ENCODE measurements around the gene CTNND2. TPM values are rescaled to one million over a fixed set of nuclear protein-coding genes. Genes with fewer than 3 reads are reported as not detected.

Gene CTNND2
- total RNA-seq, 1 experiment from 2014 or later: not detected

DNA sequence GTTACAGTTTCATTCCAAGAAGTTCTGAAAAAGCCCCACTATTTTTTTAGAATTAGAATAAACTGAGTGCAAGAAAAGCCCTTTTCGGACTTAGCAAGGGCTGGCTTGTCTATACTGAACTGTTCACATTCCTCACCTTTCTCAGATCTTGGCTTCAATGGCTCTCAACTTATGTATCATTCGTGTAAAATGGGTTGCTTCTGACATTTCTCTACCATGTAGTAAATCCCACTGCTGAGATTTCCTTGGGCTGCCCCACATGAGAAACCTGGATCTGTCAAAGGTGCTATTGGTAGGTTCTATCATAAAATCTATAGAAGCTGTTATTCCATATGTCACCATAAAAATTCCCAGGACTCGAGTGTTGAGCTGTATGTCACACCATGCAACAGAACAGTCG, 454.3 kb downstream of the CTNND2 start:
- Mint-ChIP-seq H3K27ac (ENCODE audit: low read depth, unreplicated experiment) (no peak overlapping the region), H3K4me3 (ENCODE audit: unreplicated experiment) (no peak overlapping the region), H3K9me3 (ENCODE audit: unreplicated experiment) (no peaks in the 10 kb centered on the region), H3K27me3 (ENCODE audit: insufficient read depth, unreplicated experiment) (peaks cover 25% of the 10 kb centered on the region), H3K4me1 (ENCODE audit: insufficient read depth, unreplicated experiment) (no peaks in the 10 kb centered on the region), H3K36me3 (ENCODE audit: insufficient read depth, unreplicated experiment) (no peaks in the 10 kb centered on the region)
- ChIA-PET CTCF (interaction anchor here (0.7 kb wide), 1 partner anchor 725 kb away, joined by 3 read pairs; no protein-coding TSS in a partner anchor), POLR2A (no interaction called here)
- TF ChIP-seq, protein P1, sequence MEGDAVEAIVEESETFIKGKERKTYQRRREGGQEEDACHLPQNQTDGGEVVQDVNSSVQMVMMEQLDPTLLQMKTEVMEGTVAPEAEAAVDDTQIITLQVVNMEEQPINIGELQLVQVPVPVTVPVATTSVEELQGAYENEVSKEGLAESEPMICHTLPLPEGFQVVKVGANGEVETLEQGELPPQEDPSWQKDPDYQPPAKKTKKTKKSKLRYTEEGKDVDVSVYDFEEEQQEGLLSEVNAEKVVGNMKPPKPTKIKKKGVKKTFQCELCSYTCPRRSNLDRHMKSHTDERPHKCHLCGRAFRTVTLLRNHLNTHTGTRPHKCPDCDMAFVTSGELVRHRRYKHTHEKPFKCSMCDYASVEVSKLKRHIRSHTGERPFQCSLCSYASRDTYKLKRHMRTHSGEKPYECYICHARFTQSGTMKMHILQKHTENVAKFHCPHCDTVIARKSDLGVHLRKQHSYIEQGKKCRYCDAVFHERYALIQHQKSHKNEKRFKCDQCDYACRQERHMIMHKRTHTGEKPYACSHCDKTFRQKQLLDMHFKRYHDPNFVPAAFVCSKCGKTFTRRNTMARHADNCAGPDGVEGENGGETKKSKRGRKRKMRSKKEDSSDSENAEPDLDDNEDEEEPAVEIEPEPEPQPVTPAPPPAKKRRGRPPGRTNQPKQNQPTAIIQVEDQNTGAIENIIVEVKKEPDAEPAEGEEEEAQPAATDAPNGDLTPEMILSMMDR (IDR thresholded peaks at IDR 0.05; ENCODE audit: unreplicated experiment): no peak
- intact Hi-C loops (cut with micrococcal nuclease): no loop called here
- no peak for DNase-seq (ENCODE audit: unreplicated experiment)
- BruUV-seq (replicated peaks): no TSS peak

DNA sequence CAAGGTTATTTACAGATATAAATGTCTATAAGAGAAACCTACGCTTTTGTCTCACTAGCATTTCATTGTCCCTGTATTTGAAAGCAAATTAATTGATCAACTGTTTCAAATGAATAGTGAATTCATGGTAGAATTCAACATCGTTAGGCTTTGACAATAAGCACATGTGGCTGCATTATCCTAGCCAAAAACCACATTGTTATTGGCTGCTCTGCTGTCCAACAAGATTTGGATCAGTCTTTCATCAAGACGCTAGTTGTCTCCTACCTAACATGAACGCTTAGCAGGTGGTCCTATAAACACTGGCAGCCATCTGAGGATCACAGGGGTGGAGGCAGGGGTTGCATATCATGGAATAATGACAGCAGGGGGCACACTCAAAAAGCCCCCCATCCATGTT, 455.0 kb downstream of the CTNND2 start:
- no peak for DNase-seq (ENCODE audit: unreplicated experiment)
- Mint-ChIP-seq H3K36me3 (ENCODE audit: insufficient read depth, unreplicated experiment) (no peaks in the 10 kb centered on the region), H3K27ac (ENCODE audit: low read depth, unreplicated experiment) (no peak overlapping the region), H3K4me1 (ENCODE audit: insufficient read depth, unreplicated experiment) (no peaks in the 10 kb centered on the region), H3K9me3 (ENCODE audit: unreplicated experiment) (no peaks in the 10 kb centered on the region), H3K4me3 (ENCODE audit: unreplicated experiment) (no peak overlapping the region), H3K27me3 (ENCODE audit: insufficient read depth, unreplicated experiment) (peaks cover 25% of the 10 kb centered on the region)
- CTCF ChIA-PET: no interaction called here
- intact Hi-C loops (cut with micrococcal nuclease): no loop called here
- POLR2A ChIA-PET: no interaction called here
- TF ChIP-seq, protein P1 (IDR thresholded peaks at IDR 0.05; ENCODE audit: unreplicated experiment): no peak
- no TSS peak for BruUV-seq (replicated peaks)

DNA sequence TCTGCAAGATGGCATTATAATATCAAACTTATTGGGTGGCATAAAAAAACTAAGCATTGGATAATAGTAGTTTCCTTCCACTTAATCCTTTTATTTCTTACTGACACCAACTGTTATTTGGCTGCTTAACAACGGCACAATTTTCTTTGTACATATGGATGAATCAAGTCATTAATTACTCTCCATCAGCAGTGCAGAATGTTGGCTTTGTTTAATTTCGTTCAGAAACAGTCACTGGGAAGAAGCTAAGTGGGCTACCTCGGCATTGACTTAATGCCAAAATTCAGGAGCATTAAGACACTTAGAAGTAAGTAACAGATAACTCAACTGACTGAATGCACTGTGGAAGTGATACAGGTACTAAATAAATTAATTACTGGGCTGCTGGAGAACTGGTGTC, 460.4 kb downstream of the CTNND2 start:
- intact Hi-C loops (cut with micrococcal nuclease): no loop called here
- H3K9me3 Mint-ChIP-seq (ENCODE audit: unreplicated experiment): no peaks in the 10 kb centered on the region
- BruUV-seq (replicated peaks): no TSS peak
- H3K36me3 Mint-ChIP-seq (ENCODE audit: insufficient read depth, unreplicated experiment): no peaks in the 10 kb centered on the region
- H3K4me3 Mint-ChIP-seq (ENCODE audit: unreplicated experiment): no peak overlapping the region
- no peak for DNase-seq (ENCODE audit: unreplicated experiment)
- ChIA-PET POLR2A (interaction anchor here (1.0 kb wide), 1 partner anchor 173 kb away, joined by 3 read pairs; no protein-coding TSS in a partner anchor), CTCF (no interaction called here)
- H3K4me1 Mint-ChIP-seq (ENCODE audit: insufficient read depth, unreplicated experiment): no peaks in the 10 kb centered on the region
- H3K27me3 Mint-ChIP-seq (ENCODE audit: insufficient read depth, unreplicated experiment): peaks cover 25% of the 10 kb centered on the region
- no peak overlapping the region for H3K27ac Mint-ChIP-seq (ENCODE audit: low read depth, unreplicated experiment)
- TF ChIP-seq, protein P1 (IDR thresholded peaks at IDR 0.05; ENCODE audit: unreplicated experiment): no peak

DNA sequence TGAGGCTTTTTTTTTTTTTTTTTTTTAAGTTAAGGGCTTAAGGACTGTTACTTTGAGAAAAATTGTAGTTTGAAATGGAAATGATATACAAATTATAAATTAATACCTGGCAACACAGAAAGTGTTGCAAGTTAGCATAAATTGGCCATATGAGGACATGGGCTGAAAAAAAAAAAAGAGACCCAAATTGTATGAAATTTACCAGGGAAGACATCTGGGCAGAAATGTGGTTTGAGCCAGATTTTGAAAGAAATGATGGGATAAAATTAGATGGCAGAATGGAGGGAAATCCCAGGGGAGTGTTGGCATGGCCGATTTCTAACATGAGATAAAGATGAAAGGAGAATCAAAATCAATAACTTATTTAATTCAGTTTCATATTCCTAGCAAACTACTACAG, 472.1 kb downstream of the CTNND2 start:
- no peak for DNase-seq (ENCODE audit: unreplicated experiment)
- BruUV-seq (replicated peaks): no TSS peak
- Mint-ChIP-seq H3K27me3 (ENCODE audit: insufficient read depth, unreplicated experiment) (peaks cover 49% of the 10 kb centered on the region), H3K36me3 (ENCODE audit: insufficient read depth, unreplicated experiment) (peaks cover 7% of the 10 kb centered on the region), H3K9me3 (ENCODE audit: unreplicated experiment) (no peaks in the 10 kb centered on the region), H3K4me3 (ENCODE audit: unreplicated experiment) (no peak overlapping the region), H3K4me1 (ENCODE audit: insufficient read depth, unreplicated experiment) (no peaks in the 10 kb centered on the region), H3K27ac (ENCODE audit: low read depth, unreplicated experiment) (no peak overlapping the region)
- ChIA-PET POLR2A (no interaction called here), CTCF (interaction anchor here (0.6 kb wide), 1 partner anchor 1772 kb away, joined by 3 read pairs; no protein-coding TSS in a partner anchor)
- TF ChIP-seq, protein P1 (IDR thresholded peaks at IDR 0.05; ENCODE audit: unreplicated experiment): no peak
- intact Hi-C loops (cut with micrococcal nuclease): no loop called here

All from MCF 10A (cell line).